GM12875 (cell line): ENCODE measurements around the gene BMPR1B.

ENCODE experiments used
- H3K4me3 ChIP-seq: one replicate; pipeline ENCODE4 v1.5.1; 2011; ENCODE audit warnings: low read depth, low read length, control low read depth
- CTCF ChIP-seq: IDR thresholded peaks from 2 replicates; pipeline ENCODE4 v1.5.1; 2011; ENCODE audit warnings: low read depth, mild to moderate bottlenecking, control low read depth, inconsistent platforms, low read length, moderate library complexity, borderline replicate concordance; ENCODE audit not compliant: insufficient read depth

BMPR1B gene

GRCh38 chr4:95180531-95181242, 422.9 kb downstream of the BMPR1B start:
- no peak overlapping the region for H3K4me3 ChIP-seq
- no peak for TF ChIP-seq CTCF

GRCh38 chr4:95181243-95181995, 423.7 kb downstream of the BMPR1B start:
- TF ChIP-seq CTCF: no peak
- no peak overlapping the region for H3K4me3 ChIP-seq

GRCh38 chr4:95181996-95182306, 424.2 kb downstream of the BMPR1B start:
- no peak for TF ChIP-seq CTCF
- H3K4me3 ChIP-seq: no peak overlapping the region

- H3K4me3 ChIP-seq: no peak overlapping the region
- TF ChIP-seq CTCF: no peak
Measured at GRCh38 chr4:95183656-95184408, 426.1 kb downstream of the BMPR1B start.

GRCh38 chr4:95186666-95187065, 428.9 kb downstream of the BMPR1B start:
- H3K4me3 ChIP-seq: no peak overlapping the region
- no peak for TF ChIP-seq CTCF

- no peak for TF ChIP-seq CTCF
Measured at GRCh38 chr4:95188701-95189370, 431.1 kb downstream of the BMPR1B start.

More at GRCh38 chr4:95188701-95189370, 431.1 kb downstream of the BMPR1B start:
- H3K4me3 ChIP-seq: no peak overlapping the region
